HepG2 (cell line): ENCODE results near the gene CNR2. TPM values are rescaled to one million over a fixed set of nuclear protein-coding genes. Genes with fewer than 3 reads are reported as not detected.

ENCODE experiments used
- ARID3A ChIP-seq: IDR thresholded peaks from 2 replicates; pipeline ENCODE4 v1.6.1; 2012; ENCODE audit warnings: low read depth, low read length, improper control_type of control experiment
- DMAP1 ChIP-seq: IDR thresholded peaks from 2 replicates; pipeline ENCODE4 v1.6.1; 2016
- FOXA3 ChIP-seq: IDR thresholded peaks from 2 replicates; pipeline ENCODE4 v1.6.1; 2016; ENCODE audit warnings: missing genetic modification reagents, missing compliant biosample characterization
- GMEB2 ChIP-seq: IDR thresholded peaks from 2 replicates; pipeline ENCODE4 v1.6.1; 2016; ENCODE audit warnings: missing biosample characterization, missing genetic modification reagents, low read depth
- KDM5A ChIP-seq: fragments of 200-600 bp; sonication (generic); IDR thresholded peaks from 2 replicates; pipeline ENCODE4 v1.7.0; 2018; ENCODE audit warnings: antibody characterized with exemption, mild to moderate bottlenecking, low read length, borderline replicate concordance
- KDM6A ChIP-seq: IDR thresholded peaks from 2 replicates; pipeline ENCODE4 v1.6.1; 2016; ENCODE audit warnings: low read depth
- NCOR1 ChIP-seq: fragments of 200-600 bp; sonication (generic); IDR thresholded peaks from 2 replicates; pipeline ENCODE4 v1.7.0; 2017; ENCODE audit warnings: antibody characterized with exemption, low read length, borderline replicate concordance
- NFAT5 ChIP-seq: sonication (generic); formaldehyde crosslinking; IDR thresholded peaks from 2 replicates; pipeline ENCODE4 v1.4.0; 2020; ENCODE audit warnings: missing genetic modification reagents
- ONECUT2 ChIP-seq: sonication (generic); formaldehyde crosslinking; IDR thresholded peaks from 2 replicates; pipeline ENCODE4 v1.4.0; 2020; ENCODE audit warnings: missing genetic modification reagents
- PPARG ChIP-seq: conservative IDR thresholded peaks from 2 replicates; pipeline ENCODE4 v1.6.1; 2016; ENCODE audit warnings: missing biosample characterization, missing genetic modification reagents
- RAD21 ChIP-seq: fragments of 450-650 bp; formaldehyde crosslinking; IDR thresholded peaks from 2 replicates; pipeline ENCODE4 v1.5.0; 2020; ENCODE audit warnings: mild to moderate bottlenecking
- RXRB ChIP-seq: IDR thresholded peaks from 2 replicates; pipeline ENCODE4 v1.6.1; 2016; ENCODE audit warnings: borderline replicate concordance, missing genetic modification reagents, missing compliant biosample characterization
- SOX6 ChIP-seq, 2 experiments: fragments of 450-650 bp in 1 of 2; sonication (generic) in 1 of 2; formaldehyde crosslinking in 1 of 2; IDR thresholded peaks; 2 replicates each; pipeline versions ENCODE4 v1.4.0 to v1.6.1; 2017 to 2020; ENCODE audit warnings: antibody characterized with exemption in 1 of 2, mild to moderate bottlenecking in 1 of 2, missing genetic modification reagents in 1 of 2
- SP140L ChIP-seq: sonication (generic); formaldehyde crosslinking; IDR thresholded peaks from 2 replicates; pipeline ENCODE4 v1.4.0; 2020; ENCODE audit warnings: missing genetic modification reagents, borderline replicate concordance
- TFE3 ChIP-seq: IDR thresholded peaks from 2 replicates; pipeline ENCODE4 v1.6.1; 2016
- ZFP37 ChIP-seq: sonication (generic); formaldehyde crosslinking; IDR thresholded peaks from 2 replicates; pipeline ENCODE4 v1.4.0; 2020; ENCODE audit warnings: missing genetic modification reagents, borderline replicate concordance
- ZNF10 ChIP-seq: sonication (generic); formaldehyde crosslinking; IDR thresholded peaks from 2 replicates; pipeline ENCODE4 v1.4.0; 2020; ENCODE audit warnings: mild to moderate bottlenecking, low read depth, missing genetic modification reagents, borderline replicate concordance
- ZNF224 ChIP-seq: sonication (generic); formaldehyde crosslinking; IDR thresholded peaks from 2 replicates; pipeline ENCODE4 v1.5.0; 2020; ENCODE audit warnings: mild to moderate bottlenecking, missing genetic modification reagents
- ZNF30 ChIP-seq: sonication (generic); formaldehyde crosslinking; IDR thresholded peaks from 2 replicates; pipeline ENCODE4 v1.5.0; 2020; ENCODE audit warnings: mild to moderate bottlenecking, missing genetic modification reagents
- ZNF33A ChIP-seq: sonication (generic); formaldehyde crosslinking; IDR thresholded peaks from 2 replicates; pipeline ENCODE4 v1.5.1; 2020; ENCODE audit warnings: missing genetic modification reagents, mild to moderate bottlenecking, moderate library complexity, borderline replicate concordance
- ZNF879 ChIP-seq: sonication (generic); formaldehyde crosslinking; IDR thresholded peaks from 2 replicates; pipeline ENCODE4 v1.8.1; 2023; ENCODE audit warnings: missing genetic modification reagents
- polyA plus RNA-seq, 8 experiments: library from polyadenylated mRNA; depleted of rRNA in 3 of 8; stranded (reverse) in 7 of 8; unstranded in 1 of 8; fragments of >200 nt; fragmentation: Illumina TruSeq in 4 of 8; extraction: Trizol in 4 of 8; gene quantifications; 2 replicates each; pipeline versions ENCODE4 v1.2.1 to v1.2.3, GENCODE V29; 2011 to 2016; ENCODE audit warnings: low read depth in 4 of 8, missing spikeins in 1 of 8, mixed read lengths in 1 of 8; ENCODE audit not compliant: insufficient read depth in 1 of 8
- total RNA-seq, 5 experiments: library from RNA; depleted of rRNA; stranded (reverse); fragments of >200 nt; fragmentation: Illumina TruSeq; extraction: Trizol; gene quantifications; 2 replicates each; pipeline ENCODE4 v1.2.3, GENCODE V29; 2016; ENCODE audit warnings: low read depth in 1 of 5

The CNR2 gene
- total and polyA plus RNA-seq, 2 of the 13 experiments (the other 11 are each of a cell fraction or from before 2014, with no cell fraction given), result not detected

GRCh38 chr1:23824711-23825075 is 88.5 kb downstream of the CNR2 start (continued):
- TF ChIP-seq NFAT5 (CRISPR knock-in tag), result no peak
- TF ChIP-seq GMEB2 (CRISPR knock-in tag), result no peak
- no peak for TF ChIP-seq SOX6 (IDR thresholded peaks at IDR 0.05)
- no peak for TF ChIP-seq SOX6 (CRISPR knock-in tag; IDR thresholded peaks at IDR 0.05)
- peak; percentile 68; the same call in 1 of the 2 replicates for TF ChIP-seq ONECUT2 (CRISPR knock-in tag)
- no peak for TF ChIP-seq PPARG (CRISPR knock-in tag)
- TF ChIP-seq NCOR1, result peak; percentile 32; the same call in 1 of the 2 replicates
- peak; percentile 8; the same call in 1 of the 2 replicates for TF ChIP-seq KDM6A (CRISPR knock-in tag)
- no peak for TF ChIP-seq DMAP1
- 0 out of 2 replicates have a peak, but pooled peaks have one; percentile 22 for TF ChIP-seq RXRB (CRISPR knock-in tag)
- TF ChIP-seq SP140L (CRISPR knock-in tag), result no peak
- 0 out of 2 replicates have a peak, but pooled peaks have one; percentile 11 for TF ChIP-seq ZNF224
- TF ChIP-seq ARID3A, result peak; percentile 56; the same call in 1 of the 2 replicates
- TF ChIP-seq TFE3 (CRISPR knock-in tag), result no peak
- TF ChIP-seq ZNF879, result 0 out of 2 replicates have a peak, but pooled peaks have one; percentile 10
- no peak for TF ChIP-seq KDM5A
- TF ChIP-seq ZNF33A (CRISPR knock-in tag), result no peak
- no peak for TF ChIP-seq ZNF10 (CRISPR knock-in tag)
- no peak for TF ChIP-seq ZNF30 (CRISPR knock-in tag)
- no peak for TF ChIP-seq RAD21
- TF ChIP-seq FOXA3, result 0 out of 2 replicates have a peak, but pooled peaks have one; percentile 8
- TF ChIP-seq ZFP37, result no peak
